Neural progenitor cell (in vitro differentiated cells): ENCODE measurements around the gene SNX8. TPM values are rescaled to one million over a fixed set of nuclear protein-coding genes. Genes with fewer than 3 reads are reported as not detected.

Source experiments
- DNase-seq: peaks from one replicate; pipeline ENCODE4 v3.0.0-alpha.2; 2016; ENCODE audit warnings: low spot score
- H2AFZ ChIP-seq: fragments of 200-600 bp; sonication (generic); replicated peaks from 2 replicates; pipeline ENCODE4 v1.6.1; 2016; ENCODE audit warnings: antibody characterized with exemption
- H3F3A ChIP-seq: fragments of 200-600 bp; sonication (generic); 2 replicates; pipeline ENCODE4 v1.6.1; 2016; ENCODE audit warnings: antibody characterized with exemption, low read depth
- H3K27ac ChIP-seq: fragments of 200-600 bp; sonication (generic); 2 replicates; pipeline ENCODE4 v1.5.1; 2016; ENCODE audit warnings: mild to moderate bottlenecking
- H3K27me3 ChIP-seq: fragments of 200-600 bp; sonication (generic); 2 replicates; pipeline ENCODE4 v1.6.1; 2016; ENCODE audit warnings: mild to moderate bottlenecking, moderate library complexity
- H3K36me3 ChIP-seq: fragments of 200-600 bp; sonication (generic); 2 replicates; pipeline ENCODE4 v1.5.1; 2016
- H3K4me1 ChIP-seq: fragments of 200-600 bp; sonication (generic); 2 replicates; pipeline ENCODE4 v1.6.1; 2016; ENCODE audit warnings: mixed run types
- H3K4me2 ChIP-seq: fragments of 200-600 bp; sonication (generic); 2 replicates; pipeline ENCODE4 v1.6.1; 2016
- H3K4me3 ChIP-seq: fragments of 200-600 bp; sonication (generic); 2 replicates; pipeline ENCODE4 v1.5.1; 2016
- H3K79me2 ChIP-seq: fragments of 200-600 bp; sonication (generic); 2 replicates; pipeline ENCODE4 v1.6.1; 2016; ENCODE audit warnings: low read depth
- H3K9ac ChIP-seq: fragments of 200-600 bp; sonication (generic); 2 replicates; pipeline ENCODE4 v1.6.1; 2016
- H3K9me3 ChIP-seq: fragments of 200-600 bp; sonication (generic); 2 replicates; pipeline ENCODE4 v1.5.1; 2016; ENCODE audit warnings: low read depth
- H4K20me1 ChIP-seq: fragments of 200-600 bp; sonication (generic); 2 replicates; pipeline ENCODE4 v1.6.1; 2016; ENCODE audit warnings: low read depth
- H3K27ac Mint-ChIP-seq: 3 replicates; pipeline ENCODE4 v1.8.0; 2021; ENCODE audit warnings: mixed read lengths
- H3K27me3 Mint-ChIP-seq: 2 replicates; pipeline ENCODE4 v1.8.0; 2022; ENCODE audit warnings: low read depth, mild to moderate bottlenecking, inconsistent platforms, moderate library complexity, mixed read lengths; ENCODE audit not compliant: insufficient read depth
- H3K36me3 Mint-ChIP-seq: 3 replicates; pipeline ENCODE4 v1.8.0; 2021; ENCODE audit warnings: mixed read lengths
- H3K4me1 Mint-ChIP-seq: 3 replicates; pipeline ENCODE4 v1.8.0; 2021; ENCODE audit warnings: mixed read lengths
- H3K4me3 Mint-ChIP-seq: 3 replicates; pipeline ENCODE4 v1.8.0; 2021; ENCODE audit warnings: mild to moderate bottlenecking, moderate library complexity, mixed read lengths
- H3K9me3 Mint-ChIP-seq: 3 replicates; pipeline ENCODE4 v1.8.0; 2020; ENCODE audit warnings: mixed read lengths
- CTCF ChIP-seq: fragments of 200-600 bp; sonication (generic); IDR thresholded peaks from 2 replicates; pipeline ENCODE4 v1.5.1; 2017; ENCODE audit warnings: antibody characterized with exemption, mild to moderate bottlenecking
- EZH2 ChIP-seq: fragments of 200-600 bp; sonication (generic); IDR thresholded peaks from 2 replicates; pipeline ENCODE4 v1.6.1; 2017; ENCODE audit warnings: antibody characterized with exemption, mild to moderate bottlenecking, moderate library complexity
- EZH2phosphoT487 ChIP-seq: fragments of 200-600 bp; sonication (generic); IDR thresholded peaks from 2 replicates; pipeline ENCODE4 v1.6.1; 2017; ENCODE audit warnings: antibody characterized with exemption
- total RNA-seq: library from RNA; depleted of rRNA; stranded (reverse); fragments of >200 nt; gene quantifications from 2 replicates; pipeline ENCODE4 v1.2.3, GENCODE V29; 2015; ENCODE audit warnings: low replicate concordance

SNX8 gene
- total RNA-seq, 1 donor from 2014 or later = 3.6 TPM

DNA sequence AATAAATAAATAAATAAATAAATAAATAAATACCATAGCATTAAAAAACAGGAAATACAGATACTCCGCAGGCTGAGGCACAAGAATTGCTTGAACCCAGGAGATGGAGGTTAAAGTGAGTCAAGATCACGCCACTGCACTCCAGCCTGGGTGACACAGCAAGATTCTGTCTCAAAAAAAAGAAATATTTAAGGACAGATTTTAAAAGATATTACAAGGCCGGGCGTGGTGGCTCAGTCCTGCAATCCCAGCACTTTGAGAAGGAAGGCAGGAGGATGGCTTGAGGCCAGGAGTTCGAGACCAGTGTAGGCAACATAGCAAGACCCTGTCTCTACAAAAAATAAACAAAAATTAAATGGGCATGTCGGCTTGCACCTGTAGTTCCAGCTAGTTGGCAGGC is 17.5 kb upstream of the SNX8 start:
- Mint-ChIP-seq H3K4me3 (no peak overlapping the region), H3K9me3 (no peaks in the 10 kb centered on the region), H3K4me1 (no peaks in the 10 kb centered on the region), H3K27ac (no peak overlapping the region), H3K27me3 (no peaks in the 10 kb centered on the region), H3K36me3 (peaks cover 4% of the 10 kb centered on the region)
- Histone ChIP-seq H3K79me2 (no peaks in the 10 kb centered on the region), H3K4me1 (no peaks in the 10 kb centered on the region), H3K27ac (no peak overlapping the region), H3F3A (no peaks in the 10 kb centered on the region), H2AFZ (no peak overlapping the region), H3K4me3 (no peak overlapping the region), H3K9ac (no peak overlapping the region), H3K36me3 (no peaks in the 10 kb centered on the region), H3K27me3 (no peaks in the 10 kb centered on the region), H3K9me3 (no peaks in the 10 kb centered on the region), H3K4me2 (no peak overlapping the region), H4K20me1 (no peaks in the 10 kb centered on the region)
- TF ChIP-seq EZH2phosphoT487 (no peak), CTCF (no peak), EZH2 (no peak)
- no peak for DNase-seq

- H3K27ac ChIP-seq = no peak overlapping the region
- Mint-ChIP-seq H3K36me3 (peaks cover 4% of the 10 kb centered on the region), H3K27me3 (no peaks in the 10 kb centered on the region), H3K4me3 (no peak overlapping the region), H3K4me1 (no peaks in the 10 kb centered on the region), H3K27ac (no peak overlapping the region), H3K9me3 (no peaks in the 10 kb centered on the region)
- TF ChIP-seq EZH2 = no peak
- no peak for TF ChIP-seq EZH2phosphoT487
- TF ChIP-seq CTCF = no peak
- H3K4me3 ChIP-seq = no peak overlapping the region
- H3K9me3 ChIP-seq = no peaks in the 10 kb centered on the region
- H4K20me1 ChIP-seq = no peaks in the 10 kb centered on the region
- no peak overlapping the region for H3K9ac ChIP-seq
- no peaks in the 10 kb centered on the region for H3F3A ChIP-seq
- H3K79me2 ChIP-seq = no peaks in the 10 kb centered on the region
- no peak overlapping the region for H3K4me2 ChIP-seq
- no peaks in the 10 kb centered on the region for H3K4me1 ChIP-seq
- H3K27me3 ChIP-seq = no peaks in the 10 kb centered on the region
- no peaks in the 10 kb centered on the region for H3K36me3 ChIP-seq
- DNase-seq = no peak
- no peak overlapping the region for H2AFZ ChIP-seq
Observed at GRCh38 chr7:2330493-2330892, 16.3 kb upstream of the SNX8 start.

DNA sequence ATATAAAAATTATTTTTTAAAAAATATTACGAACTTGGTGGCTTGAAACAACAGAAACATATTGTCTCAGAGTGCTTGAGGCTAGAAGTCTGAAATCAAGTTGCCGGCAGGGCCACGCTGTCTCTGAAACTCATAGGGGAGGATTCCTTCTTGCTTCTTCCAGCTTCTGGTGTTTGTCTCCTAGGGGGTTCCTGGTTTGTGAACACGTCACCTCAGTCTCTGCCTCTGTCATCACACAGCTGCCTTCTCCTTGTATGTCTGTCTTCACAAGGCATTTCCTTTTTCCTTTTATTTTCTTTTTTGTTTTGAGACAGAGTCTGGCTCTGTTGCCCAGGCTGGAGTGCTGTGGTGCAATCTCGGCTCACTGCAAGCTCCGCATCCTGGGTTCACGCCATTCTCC is 12.7 kb upstream of the SNX8 start:
- no peak overlapping the region for H2AFZ ChIP-seq
- TF ChIP-seq EZH2phosphoT487 (no peak), CTCF (no peak)
- peaks cover 1% of the 10 kb centered on the region for H3F3A ChIP-seq
- no peak overlapping the region for H3K4me3 Mint-ChIP-seq
- H3K27ac ChIP-seq = no peak overlapping the region
- no peaks in the 10 kb centered on the region for H4K20me1 ChIP-seq
- H3K9me3 ChIP-seq = no peaks in the 10 kb centered on the region
- H3K9me3 Mint-ChIP-seq = no peaks in the 10 kb centered on the region
- no peaks in the 10 kb centered on the region for H3K79me2 ChIP-seq
- H3K4me1 ChIP-seq = no peaks in the 10 kb centered on the region
- H3K27me3 Mint-ChIP-seq = no peaks in the 10 kb centered on the region
- H3K9ac ChIP-seq = no peak overlapping the region
- no peaks in the 10 kb centered on the region for H3K4me1 Mint-ChIP-seq
- H3K36me3 ChIP-seq = no peaks in the 10 kb centered on the region
- no peaks in the 10 kb centered on the region for H3K36me3 Mint-ChIP-seq
- no peak overlapping the region for H3K4me3 ChIP-seq
- no peaks in the 10 kb centered on the region for H3K27me3 ChIP-seq
- no peak overlapping the region for H3K4me2 ChIP-seq
- DNase-seq = no peak
- H3K27ac Mint-ChIP-seq = peak overlapping the region; percentile 81

- Mint-ChIP-seq H3K36me3 (no peaks in the 10 kb centered on the region), H3K4me1 (peaks cover 3% of the 10 kb centered on the region), H3K27ac (no peak overlapping the region), H3K27me3 (peaks cover 7% of the 10 kb centered on the region), H3K4me3 (no peak overlapping the region), H3K9me3 (no peaks in the 10 kb centered on the region)
- no peak overlapping the region for H2AFZ ChIP-seq
- H3K9me3 ChIP-seq = no peaks in the 10 kb centered on the region
- no peaks in the 10 kb centered on the region for H3K4me1 ChIP-seq
- no peaks in the 10 kb centered on the region for H3K27me3 ChIP-seq
- no peak overlapping the region for H3K4me3 ChIP-seq
- no peak for TF ChIP-seq EZH2phosphoT487
- no peak overlapping the region for H3K9ac ChIP-seq
- H3K27ac ChIP-seq = no peak overlapping the region
- no peaks in the 10 kb centered on the region for H3K79me2 ChIP-seq
- no peaks in the 10 kb centered on the region for H4K20me1 ChIP-seq
- H3F3A ChIP-seq = peaks cover 7% of the 10 kb centered on the region
- H3K4me2 ChIP-seq = no peak overlapping the region
- H3K36me3 ChIP-seq = no peaks in the 10 kb centered on the region
- no peak for DNase-seq
Observed at GRCh38 chr7:2325162-2325561, 10.9 kb upstream of the SNX8 start.
